ENCODE results near the gene SEC14L1. TPM values are rescaled to one million over a fixed set of nuclear protein-coding genes. Genes with fewer than 3 reads are reported as not detected.

SEC14L1 gene
- total RNA-seq, 2 donors from 2014 or later, result 96.6 to 140 TPM

- H3K27ac Mint-ChIP-seq, result no peak overlapping the region
- H3K4me3 Mint-ChIP-seq, result no peak overlapping the region
- H3K36me3 Mint-ChIP-seq (ENCODE audit: low read depth), result peaks cover 2% of the 10 kb centered on the region
- H3K9me3 ChIP-seq (ENCODE audit: control insufficient read depth, low read length, poor library complexity, severe bottlenecking), result no peaks in the 10 kb centered on the region
- H3K27me3 Mint-ChIP-seq, result no peaks in the 10 kb centered on the region
- no peaks in the 10 kb centered on the region for H3K4me1 Mint-ChIP-seq
- ATAC-seq (no peak), DNase-seq (no peak)
These were observed 89.1 kb downstream of the SEC14L1 start for GRCh38 chr17:77229786-77230435.

GRCh38 chr17:77230436-77230830 is 89.7 kb downstream of the SEC14L1 start:
- Mint-ChIP-seq H3K36me3 (ENCODE audit: low read depth) (no peaks in the 10 kb centered on the region), H3K27me3 (no peaks in the 10 kb centered on the region), H3K4me3 (no peak overlapping the region), H3K27ac (no peak overlapping the region), H3K4me1 (peaks cover 2% of the 10 kb centered on the region)
- ATAC-seq, result no peak
- H3K9me3 ChIP-seq (ENCODE audit: control insufficient read depth, low read length, poor library complexity, severe bottlenecking), result no peaks in the 10 kb centered on the region
- no peak for DNase-seq

GRCh38 chr17:77231076-77231871 is 90.5 kb downstream of the SEC14L1 start:
- Mint-ChIP-seq H3K36me3 (ENCODE audit: low read depth) (no peaks in the 10 kb centered on the region), H3K27ac (no peak overlapping the region), H3K4me3 (no peak overlapping the region), H3K27me3 (no peaks in the 10 kb centered on the region), H3K4me1 (peaks cover 3% of the 10 kb centered on the region)
- no peak for ATAC-seq
- no peaks in the 10 kb centered on the region for H3K9me3 ChIP-seq (ENCODE audit: control insufficient read depth, low read length, poor library complexity, severe bottlenecking)
- no peak for DNase-seq

- H3K4me1 Mint-ChIP-seq, result peaks cover 3% of the 10 kb centered on the region
- DNase-seq, result no peak
- no peaks in the 10 kb centered on the region for H3K27me3 Mint-ChIP-seq
- no peak overlapping the region for H3K4me3 Mint-ChIP-seq
- no peaks in the 10 kb centered on the region for H3K36me3 Mint-ChIP-seq (ENCODE audit: low read depth)
- H3K9me3 ChIP-seq (ENCODE audit: control insufficient read depth, low read length, poor library complexity, severe bottlenecking), result no peaks in the 10 kb centered on the region
- ATAC-seq, result no peak
- no peak overlapping the region for H3K27ac Mint-ChIP-seq
These were observed 92.4 kb downstream of the SEC14L1 start for GRCh38 chr17:77233127-77233526.

GRCh38 chr17:77233635-77234334 is 93.0 kb downstream of the SEC14L1 start:
- Mint-ChIP-seq H3K27ac (no peak overlapping the region), H3K4me1 (peaks cover 3% of the 10 kb centered on the region), H3K36me3 (ENCODE audit: low read depth) (no peaks in the 10 kb centered on the region), H3K4me3 (no peak overlapping the region), H3K27me3 (no peaks in the 10 kb centered on the region)
- ATAC-seq (no peak), DNase-seq (no peak)
- H3K9me3 ChIP-seq (ENCODE audit: control insufficient read depth, low read length, poor library complexity, severe bottlenecking), result no peaks in the 10 kb centered on the region

GRCh38 chr17:77234695-77235094 is 93.9 kb downstream of the SEC14L1 start:
- Mint-ChIP-seq H3K4me1 (peaks cover 3% of the 10 kb centered on the region), H3K36me3 (ENCODE audit: low read depth) (no peaks in the 10 kb centered on the region), H3K27ac (no peak overlapping the region), H3K4me3 (peak overlapping the region; percentile 83), H3K27me3 (no peaks in the 10 kb centered on the region)
- ATAC-seq, result no peak
- no peak for DNase-seq
- H3K9me3 ChIP-seq (ENCODE audit: control insufficient read depth, low read length, poor library complexity, severe bottlenecking), result no peaks in the 10 kb centered on the region

GRCh38 chr17:77235370-77235941 is 94.7 kb downstream of the SEC14L1 start:
- DNase-seq, result no peak
- no peaks in the 10 kb centered on the region for H3K36me3 Mint-ChIP-seq (ENCODE audit: low read depth)
- peak overlapping the region; percentile 83 for H3K4me3 Mint-ChIP-seq
- H3K4me1 Mint-ChIP-seq, result peaks cover 3% of the 10 kb centered on the region
- H3K27me3 Mint-ChIP-seq, result no peaks in the 10 kb centered on the region
- H3K9me3 ChIP-seq (ENCODE audit: control insufficient read depth, low read length, poor library complexity, severe bottlenecking), result no peaks in the 10 kb centered on the region
- H3K27ac Mint-ChIP-seq, result peak overlapping the region; percentile 63
- no peak for ATAC-seq

- H3K4me1 Mint-ChIP-seq, result peaks cover 3% of the 10 kb centered on the region
- no peaks in the 10 kb centered on the region for H3K36me3 Mint-ChIP-seq (ENCODE audit: low read depth)
- no peaks in the 10 kb centered on the region for H3K27me3 Mint-ChIP-seq
- H3K4me3 Mint-ChIP-seq, result no peak overlapping the region
- no peak for DNase-seq
- no peak for ATAC-seq
- no peak overlapping the region for H3K27ac Mint-ChIP-seq
- no peaks in the 10 kb centered on the region for H3K9me3 ChIP-seq (ENCODE audit: control insufficient read depth, low read length, poor library complexity, severe bottlenecking)
These were observed 96.7 kb downstream of the SEC14L1 start for GRCh38 chr17:77237232-77238008.

GRCh38 chr17:77240976-77241375 is 100.2 kb downstream of the SEC14L1 start:
- Mint-ChIP-seq H3K4me1 (no peaks in the 10 kb centered on the region), H3K27ac (no peak overlapping the region), H3K27me3 (no peaks in the 10 kb centered on the region), H3K36me3 (ENCODE audit: low read depth) (no peaks in the 10 kb centered on the region), H3K4me3 (no peak overlapping the region)
- ATAC-seq, result no peak
- DNase-seq, result no peak
- no peaks in the 10 kb centered on the region for H3K9me3 ChIP-seq (ENCODE audit: control insufficient read depth, low read length, poor library complexity, severe bottlenecking)

- ATAC-seq (no peak), DNase-seq (no peak)
- Mint-ChIP-seq H3K36me3 (ENCODE audit: low read depth) (no peaks in the 10 kb centered on the region), H3K27ac (no peak overlapping the region), H3K4me1 (peaks cover 2% of the 10 kb centered on the region), H3K4me3 (no peak overlapping the region), H3K27me3 (no peaks in the 10 kb centered on the region)
- no peaks in the 10 kb centered on the region for H3K9me3 ChIP-seq (ENCODE audit: control insufficient read depth, low read length, poor library complexity, severe bottlenecking)
These were observed 101.5 kb downstream of the SEC14L1 start for GRCh38 chr17:77242118-77242851.

GRCh38 chr17:77245162-77245926 is 104.6 kb downstream of the SEC14L1 start:
- Mint-ChIP-seq H3K27ac (no peak overlapping the region), H3K4me3 (no peak overlapping the region)

More at GRCh38 chr17:77245162-77245926, 104.6 kb downstream of the SEC14L1 start:
- Mint-ChIP-seq H3K4me1 (peaks cover 6% of the 10 kb centered on the region), H3K27me3 (peaks cover 22% of the 10 kb centered on the region), H3K36me3 (ENCODE audit: low read depth) (peaks cover 2% of the 10 kb centered on the region)
- DNase-seq, result no peak
- H3K9me3 ChIP-seq (ENCODE audit: control insufficient read depth, low read length, poor library complexity, severe bottlenecking), result no peaks in the 10 kb centered on the region
- ATAC-seq, result no peak

Data from T-helper 17 cell (primary cell).